NCI-H748 (cell line): Measurements from ENCODE around the gene AQP12A.

Experiments
- DNase-seq: peaks from one replicate; lab custom pipeline; 2025; ENCODE audit not compliant: unreplicated experiment; lab: John Stamatoyannopoulos, UW

The AQP12A gene

GRCh38 chr2:240722376-240722775 is 30.7 kb downstream of the AQP12A start:
- DNase-seq = no peak

GRCh38 chr2:240722796-240723735 is 31.4 kb downstream of the AQP12A start:
- no peak for DNase-seq

- DNase-seq = no peak
Observed at GRCh38 chr2:240723851-240724250, 32.2 kb downstream of the AQP12A start.

- DNase-seq = no peak
Observed at GRCh38 chr2:240724431-240724830, 32.8 kb downstream of the AQP12A start.

GRCh38 chr2:240725266-240725665 is 33.6 kb downstream of the AQP12A start:
- no peak for DNase-seq

GRCh38 chr2:240725671-240726070 is 34.0 kb downstream of the AQP12A start:
- DNase-seq = peak; percentile 13

- DNase-seq = no peak
Observed at GRCh38 chr2:240726876-240727275, 35.2 kb downstream of the AQP12A start.

- no peak for DNase-seq
Observed at GRCh38 chr2:240727439-240727838, 35.8 kb downstream of the AQP12A start.

GRCh38 chr2:240727913-240728312 is 36.2 kb downstream of the AQP12A start:
- DNase-seq = no peak

- DNase-seq = no peak
Observed at GRCh38 chr2:240728361-240728760, 36.7 kb downstream of the AQP12A start.

- DNase-seq = no peak
Observed at GRCh38 chr2:240728827-240729226, 37.2 kb downstream of the AQP12A start.

- DNase-seq = no peak
Observed at GRCh38 chr2:240730501-240731177, 39.0 kb downstream of the AQP12A start.

- DNase-seq = no peak
Observed at GRCh38 chr2:240731178-240731545, 39.5 kb downstream of the AQP12A start.

- DNase-seq = no peak
Observed at GRCh38 chr2:240732184-240732583, 40.5 kb downstream of the AQP12A start.

- DNase-seq = no peak
Observed at GRCh38 chr2:240732911-240733622, 41.4 kb downstream of the AQP12A start.

- DNase-seq = no peak
Observed at GRCh38 chr2:240733803-240734495, 42.3 kb downstream of the AQP12A start.

- no peak for DNase-seq
Observed at GRCh38 chr2:240734756-240735155, 43.1 kb downstream of the AQP12A start.

GRCh38 chr2:240735476-240735875 is 43.8 kb downstream of the AQP12A start:
- no peak for DNase-seq

GRCh38 chr2:240736281-240737250 is 44.9 kb downstream of the AQP12A start:
- DNase-seq = no peak

GRCh38 chr2:240737512-240737911 is 45.8 kb downstream of the AQP12A start:
- no peak for DNase-seq
